ENCODE results near the gene NAPSA.
A peak's percentile ranks its signal among the peaks of the same experiment; 100 is the strongest.

NAPSA gene

DNA sequence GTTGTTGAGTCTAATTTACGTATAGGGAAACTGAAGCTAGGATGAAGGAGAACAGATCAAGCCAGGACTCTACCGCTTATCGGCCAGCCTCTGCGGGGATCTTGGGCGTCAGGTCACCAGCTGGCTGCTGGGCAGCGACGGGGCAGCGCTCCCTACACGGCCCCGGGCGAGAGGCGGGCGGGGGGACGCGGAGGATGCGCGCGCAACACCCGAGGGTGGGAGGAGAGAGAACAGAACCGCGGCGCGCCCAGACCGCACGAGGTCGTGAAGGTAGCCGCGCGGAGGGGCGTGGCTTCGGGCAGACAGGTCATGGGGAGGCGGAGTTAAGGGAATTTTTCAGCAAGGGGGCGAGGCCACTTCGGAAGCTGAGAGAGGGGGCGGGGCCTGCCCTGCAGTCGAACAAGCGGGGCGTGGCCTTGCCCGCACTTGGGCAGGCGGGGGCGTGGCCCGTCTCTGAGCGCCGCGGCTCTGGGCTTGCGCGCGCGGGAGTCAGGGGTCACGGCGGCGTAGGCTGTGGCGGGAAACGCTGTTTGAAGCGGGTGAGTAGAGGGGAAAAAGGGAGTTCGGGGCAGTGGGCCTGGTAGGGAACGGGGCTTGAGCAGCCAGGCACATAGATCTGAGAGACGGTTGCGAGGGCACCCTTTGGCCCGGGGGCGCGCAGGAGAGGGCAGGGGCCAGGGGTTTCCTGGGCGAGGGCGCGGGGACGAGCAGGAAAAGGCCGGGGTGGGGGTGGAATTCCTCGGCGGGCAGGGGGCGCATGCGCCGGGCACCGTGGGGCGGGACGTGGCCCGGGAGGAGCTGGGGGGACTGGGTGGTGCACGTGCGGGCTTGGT is 18.6 kb upstream of the NAPSA start, which contains the start of gene POLD1:
TSS of gene POLD1 (plus strand) at position 496 of the 833 bp plus-strand sequence. CDS start 14,505 bp downstream, outside the sequence.
- peak; percentile 98 for DNase-seq (ENCODE audit: low read depth)

DNA sequence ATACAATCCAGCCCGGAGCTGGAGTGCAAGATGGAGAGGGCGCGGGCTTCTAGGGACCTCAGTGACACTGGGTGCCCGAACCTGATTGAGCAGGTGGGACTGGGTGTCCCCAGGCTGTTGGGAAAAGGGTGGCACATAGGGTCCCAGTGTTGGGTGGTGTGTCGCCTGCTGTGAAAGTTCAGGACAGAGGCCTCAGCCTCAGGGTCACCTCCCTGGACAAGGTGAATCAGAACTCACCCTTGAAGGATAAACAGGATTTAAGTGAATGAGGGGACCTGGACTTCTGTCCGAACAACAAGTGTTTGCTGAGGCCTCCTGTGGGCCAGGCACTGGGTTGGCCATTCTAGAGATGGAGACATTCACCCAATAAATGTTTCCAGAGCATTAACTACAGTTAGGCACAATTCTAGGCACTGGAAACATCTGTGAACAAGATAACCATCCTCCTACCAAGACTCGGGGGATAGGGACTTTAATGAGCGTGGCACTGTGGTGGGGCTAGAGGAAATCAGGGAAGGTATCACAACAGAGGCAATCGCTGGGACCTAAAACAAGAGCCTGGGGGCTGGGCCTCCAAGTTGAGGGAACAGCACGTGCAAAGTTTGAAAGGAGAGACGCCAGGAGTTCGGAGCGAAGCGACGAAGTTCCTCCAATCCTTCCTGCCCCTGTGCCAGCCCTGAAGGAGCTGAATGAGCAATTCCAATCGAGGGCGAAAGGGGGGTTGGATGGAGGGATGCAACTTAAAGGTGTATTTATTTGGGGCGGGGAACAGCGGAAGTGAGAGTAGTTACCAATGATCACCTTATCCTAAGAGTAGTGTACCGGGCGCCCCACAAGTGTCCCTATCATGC is 17.8 kb upstream of the NAPSA start:
- DNase-seq (ENCODE audit: low read depth): no peak

DNA sequence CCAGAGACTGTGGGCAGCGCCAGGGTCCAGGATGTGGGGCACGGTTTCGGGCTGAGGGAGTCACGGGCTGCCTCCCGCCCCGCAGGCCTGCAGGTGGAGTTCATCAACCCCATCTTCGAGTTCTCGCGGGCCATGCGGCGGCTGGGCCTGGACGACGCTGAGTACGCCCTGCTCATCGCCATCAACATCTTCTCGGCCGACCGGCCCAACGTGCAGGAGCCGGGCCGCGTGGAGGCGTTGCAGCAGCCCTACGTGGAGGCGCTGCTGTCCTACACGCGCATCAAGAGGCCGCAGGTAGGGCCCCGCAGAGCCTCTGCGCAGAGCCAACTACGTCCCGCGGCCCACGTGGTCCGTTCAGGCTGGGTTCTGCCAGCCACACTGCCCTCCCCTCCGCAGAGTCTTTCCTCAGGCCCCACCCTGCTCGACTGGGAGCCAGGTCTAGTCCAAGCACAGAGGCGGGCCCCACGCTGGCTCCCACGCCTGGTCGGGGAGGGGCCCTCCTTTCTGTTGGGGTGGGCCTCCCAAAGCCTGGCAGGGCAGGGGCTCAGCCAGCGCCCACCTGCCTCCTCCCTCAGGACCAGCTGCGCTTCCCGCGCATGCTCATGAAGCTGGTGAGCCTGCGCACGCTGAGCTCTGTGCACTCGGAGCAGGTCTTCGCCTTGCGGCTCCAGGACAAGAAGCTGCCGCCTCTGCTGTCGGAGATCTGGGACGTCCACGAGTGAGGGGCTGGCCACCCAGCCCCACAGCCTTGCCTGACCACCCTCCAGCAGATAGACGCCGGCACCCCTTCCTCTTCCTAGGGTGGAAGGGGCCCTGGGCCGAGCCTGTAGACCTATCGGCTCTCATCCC is 16.7 kb upstream of the NAPSA start:
- DNase-seq (ENCODE audit: low read depth): no peak

DNA sequence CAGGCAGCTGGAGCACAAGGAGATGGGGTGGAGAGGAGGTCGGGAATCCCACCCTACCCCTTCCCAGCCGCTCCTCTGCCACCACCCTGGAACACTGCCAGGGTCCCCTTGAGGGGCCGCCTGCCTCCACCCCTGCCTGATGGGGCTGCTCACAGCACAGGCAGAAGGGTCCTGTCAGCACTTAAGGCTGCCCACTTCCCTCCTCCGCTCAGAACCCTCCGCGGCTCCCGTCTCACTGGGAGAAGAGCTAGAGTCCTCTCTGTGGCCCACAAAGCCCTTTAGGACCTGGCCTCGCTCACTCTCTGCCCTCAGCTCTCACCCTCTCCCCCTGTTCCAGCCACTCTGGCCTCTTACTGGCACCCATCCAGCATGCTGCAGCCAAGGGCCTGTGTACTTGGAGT is 15.3 kb upstream of the NAPSA start:
- no peak for DNase-seq (ENCODE audit: low read depth)

DNA sequence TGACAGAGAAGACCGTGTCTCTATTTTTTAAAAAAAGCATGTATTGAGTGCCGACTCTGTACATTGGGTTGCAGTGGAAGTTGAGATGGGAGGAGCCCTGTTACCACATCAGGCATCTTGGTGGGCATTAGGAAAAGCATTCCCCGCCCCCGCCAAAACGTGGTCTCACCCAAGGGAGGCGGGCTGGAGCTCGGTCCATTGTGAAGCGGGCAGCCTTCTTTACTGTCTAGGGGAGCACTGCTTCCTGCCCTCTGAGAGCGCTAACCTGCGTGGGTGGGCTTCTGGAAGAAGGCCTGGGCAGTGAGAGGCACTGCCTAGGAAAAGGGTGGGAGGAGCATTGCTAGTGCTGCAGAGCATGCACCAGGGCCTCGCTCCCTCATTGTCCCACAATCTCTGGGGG is 14.7 kb upstream of the NAPSA start:
- DNase-seq (ENCODE audit: low read depth): no peak

DNA sequence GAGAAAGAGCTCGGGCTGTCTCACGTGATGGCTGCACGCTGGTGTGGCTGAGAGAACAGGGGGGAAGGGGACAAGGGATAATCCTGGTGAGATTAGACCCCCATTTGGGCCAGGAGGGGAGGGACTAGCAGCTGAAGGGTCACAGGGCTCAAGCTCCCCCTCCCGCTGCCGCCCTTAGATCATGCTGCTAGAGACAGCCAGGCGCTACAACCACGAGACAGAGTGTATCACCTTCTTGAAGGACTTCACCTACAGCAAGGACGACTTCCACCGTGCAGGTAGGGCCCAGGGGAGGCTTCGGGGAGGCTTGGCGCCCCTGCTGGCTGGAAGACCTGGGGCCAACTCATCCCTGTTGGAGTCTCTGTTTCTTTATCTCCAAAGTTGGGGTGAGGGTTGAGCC is 14.2 kb upstream of the NAPSA start:
- no peak for DNase-seq (ENCODE audit: low read depth)

DNA sequence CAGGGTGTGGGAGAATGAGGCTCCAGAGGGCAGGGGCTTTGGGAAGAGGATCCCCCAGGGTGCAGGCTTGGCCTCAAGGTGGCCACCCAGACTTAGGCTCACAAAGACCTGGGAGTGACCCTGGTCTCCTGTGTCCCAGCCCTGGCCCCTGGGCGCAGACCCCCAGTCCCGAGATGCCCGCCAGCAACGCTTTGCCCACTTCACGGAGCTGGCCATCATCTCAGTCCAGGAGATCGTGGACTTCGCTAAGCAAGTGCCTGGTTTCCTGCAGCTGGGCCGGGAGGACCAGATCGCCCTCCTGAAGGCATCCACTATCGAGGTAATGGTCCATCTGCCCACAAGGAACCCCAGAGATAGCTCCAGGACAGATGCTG is 13.4 kb upstream of the NAPSA start:
- no peak for DNase-seq (ENCODE audit: low read depth)

DNA sequence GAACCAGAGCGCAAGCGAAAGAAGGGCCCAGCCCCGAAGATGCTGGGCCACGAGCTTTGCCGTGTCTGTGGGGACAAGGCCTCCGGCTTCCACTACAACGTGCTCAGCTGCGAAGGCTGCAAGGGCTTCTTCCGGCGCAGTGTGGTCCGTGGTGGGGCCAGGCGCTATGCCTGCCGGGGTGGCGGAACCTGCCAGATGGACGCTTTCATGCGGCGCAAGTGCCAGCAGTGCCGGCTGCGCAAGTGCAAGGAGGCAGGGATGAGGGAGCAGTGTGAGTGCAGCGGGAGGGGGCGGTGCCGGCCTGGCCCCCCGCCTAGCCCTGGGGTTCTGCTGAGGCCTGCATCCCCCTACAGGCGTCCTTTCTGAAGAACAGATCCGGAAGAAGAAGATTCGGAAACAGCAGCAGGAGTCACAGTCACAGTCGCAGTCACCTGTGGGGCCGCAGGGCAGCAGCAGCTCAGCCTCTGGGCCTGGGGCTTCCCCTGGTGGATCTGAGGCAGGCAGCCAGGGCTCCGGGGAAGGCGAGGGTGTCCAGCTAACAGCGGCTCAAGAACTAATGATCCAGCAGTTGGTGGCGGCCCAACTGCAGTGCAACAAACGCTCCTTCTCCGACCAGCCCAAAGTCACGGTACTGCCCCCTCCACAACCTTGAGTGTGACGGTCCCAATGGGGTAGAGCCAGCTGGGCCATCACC is 12.9 kb upstream of the NAPSA start:
- no peak for DNase-seq (ENCODE audit: low read depth)

DNA sequence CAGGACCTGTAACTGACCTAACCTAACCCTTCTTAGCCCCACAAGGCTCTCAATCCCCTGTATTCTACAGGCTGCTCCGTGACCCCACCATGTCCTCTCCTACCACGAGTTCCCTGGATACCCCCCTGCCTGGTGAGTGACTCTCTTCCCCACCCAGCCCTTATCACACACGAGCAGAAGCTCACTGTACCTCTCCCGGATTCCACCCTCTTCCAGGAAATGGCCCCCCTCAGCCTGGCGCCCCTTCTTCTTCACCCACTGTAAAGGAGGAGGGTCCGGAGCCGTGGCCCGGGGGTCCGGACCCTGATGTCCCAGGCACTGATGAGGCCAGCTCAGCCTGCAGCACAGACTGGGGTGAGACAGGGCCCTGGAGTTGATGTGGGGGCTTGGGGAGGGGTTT is 12.1 kb upstream of the NAPSA start:
- no peak for DNase-seq (ENCODE audit: low read depth)

DNA sequence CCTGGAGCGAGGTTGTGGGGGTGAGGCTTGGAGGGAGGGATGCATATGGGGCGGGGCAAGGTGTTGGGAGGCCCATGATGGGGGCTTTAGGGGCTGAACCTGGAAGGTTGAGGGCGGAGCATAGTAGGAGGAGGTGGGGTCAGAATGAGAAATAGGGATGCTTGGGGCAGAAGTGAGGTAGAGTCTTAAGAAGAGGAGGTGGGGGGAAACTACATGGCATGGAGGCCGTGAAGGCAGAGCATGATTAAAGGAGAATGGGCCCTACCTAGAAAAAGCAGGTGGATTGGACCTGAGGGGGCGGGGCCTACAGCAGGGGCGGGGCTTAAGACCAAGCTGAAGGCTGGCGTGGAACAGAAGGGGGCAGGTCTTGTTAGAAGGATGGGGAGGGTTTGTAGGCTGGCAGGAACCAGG is 11.6 kb upstream of the NAPSA start:
- DNase-seq (ENCODE audit: low read depth): no peak

DNA sequence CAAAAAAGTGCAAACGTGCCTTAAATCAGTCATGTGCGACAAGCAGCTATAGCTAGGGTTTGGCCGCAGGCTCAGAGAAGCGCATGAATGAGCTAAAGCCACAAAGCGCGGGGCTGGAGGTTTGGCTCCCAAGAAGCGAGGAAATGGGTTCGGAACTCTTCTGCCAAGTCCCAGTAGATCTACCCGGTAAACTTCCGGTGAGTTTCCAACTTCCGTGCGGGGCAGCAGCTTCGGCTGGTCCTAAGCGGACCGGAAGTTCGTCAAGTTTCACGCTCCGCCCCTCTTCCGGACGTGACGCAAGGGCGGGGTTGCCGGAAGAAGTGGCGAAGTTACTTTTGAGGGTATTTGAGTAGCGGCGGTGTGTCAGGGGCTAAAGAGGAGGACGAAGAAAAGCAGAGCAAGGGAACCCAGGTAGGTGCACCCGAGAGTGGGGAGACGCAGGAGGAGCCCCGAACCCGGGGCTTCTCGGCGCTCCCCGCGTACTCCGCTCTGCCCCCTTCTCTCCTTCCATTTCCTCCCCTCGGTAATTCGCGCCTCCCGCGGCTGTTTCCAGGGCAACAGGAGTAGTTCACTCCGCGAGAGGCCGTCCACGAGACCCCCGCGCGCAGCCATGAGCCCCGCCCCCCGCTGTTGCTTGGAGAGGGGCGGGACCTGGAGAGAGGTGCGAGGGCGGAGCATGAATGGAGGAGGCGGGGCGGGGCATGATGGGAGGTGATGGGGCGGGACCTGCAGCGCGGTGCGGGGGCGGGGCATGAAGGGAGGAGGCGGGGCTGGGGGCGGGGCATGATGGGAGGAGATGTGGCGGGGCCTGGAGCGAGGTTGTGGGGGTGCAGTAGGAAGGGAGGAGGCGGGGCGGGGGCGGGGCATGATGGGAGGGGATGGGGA is 11.0 kb upstream of the NAPSA start, which contains the start of gene NR1H2:
TSS of gene NR1H2 (plus strand) at position 292 of the 885 bp plus-strand sequence. CDS start 1,149 bp downstream, outside the sequence.
- DNase-seq (ENCODE audit: low read depth): peak; percentile 89

DNA sequence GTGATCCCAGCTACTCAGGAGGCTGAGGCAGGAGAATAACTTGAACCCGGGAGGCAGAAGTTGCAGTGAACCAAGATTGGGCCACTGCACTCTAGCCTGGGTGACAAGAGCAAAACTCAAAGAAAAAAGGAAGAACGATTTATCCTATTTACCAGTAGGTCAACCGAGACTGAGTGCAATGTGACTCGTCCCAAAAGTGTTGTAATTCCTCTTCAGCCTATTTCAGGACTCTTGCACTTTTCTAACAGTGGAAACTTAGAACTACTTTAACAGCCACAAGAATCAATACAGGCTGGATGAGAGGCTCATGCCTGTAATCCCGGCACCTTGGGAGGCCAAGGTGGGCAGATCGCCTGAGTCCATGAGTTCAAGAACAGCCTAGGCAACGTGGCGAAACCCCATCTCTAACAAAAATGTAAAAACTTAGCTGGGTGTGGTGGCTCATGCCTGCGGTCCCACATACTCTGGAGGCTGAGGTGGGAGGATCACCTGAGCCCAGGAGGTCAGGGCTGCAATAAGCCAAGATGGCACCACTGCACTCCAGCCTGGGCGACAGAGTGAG is 6.6 kb upstream of the NAPSA start:
- DNase-seq (ENCODE audit: low read depth): no peak

DNA sequence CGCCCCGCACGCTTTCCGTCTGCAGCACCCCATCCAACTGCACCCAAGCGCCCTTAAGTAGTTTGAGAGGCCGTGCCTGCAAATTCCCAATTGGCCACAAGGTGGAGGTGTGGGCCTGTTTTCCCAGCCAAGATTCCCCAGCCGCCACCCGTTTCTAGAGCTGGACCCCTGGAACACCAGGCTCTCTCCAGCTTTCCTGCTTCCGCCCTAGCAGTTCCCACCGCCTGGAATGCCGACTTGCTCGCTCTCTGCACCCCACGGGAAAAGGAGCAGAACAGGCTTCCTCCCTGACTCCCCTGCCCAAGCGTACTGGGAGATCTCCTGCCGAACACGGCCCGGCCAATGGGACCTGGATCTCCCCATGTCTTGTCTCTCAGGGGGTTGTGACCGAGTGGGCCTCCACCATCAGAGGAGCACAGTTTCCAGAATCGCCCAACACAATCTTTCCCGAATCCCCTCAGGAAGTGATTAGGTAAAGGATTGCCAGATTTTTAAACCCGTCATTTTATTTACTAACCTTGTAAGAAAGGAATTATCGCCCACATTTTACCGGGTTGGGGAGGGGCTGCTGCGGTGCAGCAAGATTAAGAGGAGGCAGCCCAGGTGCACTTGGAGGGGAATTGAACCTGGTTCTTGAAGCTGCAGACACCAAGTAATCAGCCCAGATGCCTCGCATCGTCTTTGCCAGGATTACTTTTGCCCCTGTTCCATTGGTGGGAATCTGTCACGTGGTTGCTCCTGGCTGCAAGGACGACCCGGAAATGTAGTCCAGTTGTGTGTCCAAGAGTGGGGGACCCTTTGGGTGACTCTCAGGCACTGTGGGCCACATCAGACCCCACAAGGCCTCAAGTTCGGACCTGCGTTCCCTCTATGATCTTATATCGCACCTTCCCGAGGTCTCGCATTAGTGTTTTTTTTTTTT is 3.5 kb upstream of the NAPSA start:
- peak; percentile 61 for DNase-seq (ENCODE audit: low read depth)

DNA sequence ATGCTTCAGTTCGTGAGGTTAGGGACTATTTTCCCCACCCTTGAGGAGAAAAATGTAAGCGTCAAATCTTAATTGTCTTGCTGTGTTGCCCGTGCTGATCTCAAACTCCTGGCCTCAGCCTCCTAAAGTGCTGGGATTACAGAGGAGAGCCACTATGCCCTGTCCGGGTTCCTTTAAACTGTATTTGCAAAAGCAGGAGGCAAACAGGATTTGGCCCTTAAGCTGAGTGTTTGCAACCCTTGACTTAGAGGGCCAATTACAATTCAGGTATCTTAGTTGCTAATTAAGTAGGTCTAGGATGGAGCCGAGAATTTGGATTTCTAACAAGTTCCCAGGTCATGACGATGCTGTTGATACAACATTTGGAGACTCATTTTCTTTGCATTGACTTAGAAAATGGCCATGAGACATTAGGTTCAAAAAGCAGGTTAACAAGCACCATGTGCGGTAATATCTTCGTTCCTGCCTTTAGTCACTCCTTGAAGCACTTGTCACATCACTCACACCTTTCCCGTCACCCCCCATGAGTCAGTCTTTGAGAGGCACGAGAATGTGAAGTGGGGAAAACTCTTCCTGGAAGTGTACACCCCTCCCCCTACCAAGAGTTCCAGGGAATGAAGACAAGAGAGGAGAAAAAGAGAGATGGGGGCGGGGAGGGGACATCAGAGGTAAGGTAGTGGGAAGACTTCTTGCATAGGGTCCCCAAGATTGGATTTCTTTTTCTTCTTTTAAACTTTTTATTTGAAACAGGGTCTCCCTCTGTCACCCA is 2.6 kb downstream of the NAPSA start:
- no peak for DNase-seq (ENCODE audit: low read depth)

DNA sequence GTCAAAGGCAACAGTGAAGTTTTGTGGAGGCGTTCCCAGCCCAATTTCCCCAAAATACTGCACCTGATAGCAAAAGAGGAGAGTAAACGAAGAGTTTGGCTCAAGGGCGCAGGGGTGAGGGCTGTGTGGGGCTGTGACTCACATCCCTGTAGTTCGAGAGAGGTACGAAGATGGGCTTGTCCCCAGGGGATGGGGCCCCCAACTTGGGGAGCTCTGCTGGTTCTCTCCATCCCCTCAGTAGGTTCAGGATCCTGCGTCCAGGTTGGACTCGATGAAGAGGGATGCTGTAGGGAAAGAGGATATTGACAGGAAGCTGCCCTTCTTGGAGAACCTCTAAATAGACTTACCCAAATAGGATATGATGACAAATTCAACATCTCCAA is 3.4 kb downstream of the NAPSA start:
- no peak for DNase-seq (ENCODE audit: low read depth)

DNA sequence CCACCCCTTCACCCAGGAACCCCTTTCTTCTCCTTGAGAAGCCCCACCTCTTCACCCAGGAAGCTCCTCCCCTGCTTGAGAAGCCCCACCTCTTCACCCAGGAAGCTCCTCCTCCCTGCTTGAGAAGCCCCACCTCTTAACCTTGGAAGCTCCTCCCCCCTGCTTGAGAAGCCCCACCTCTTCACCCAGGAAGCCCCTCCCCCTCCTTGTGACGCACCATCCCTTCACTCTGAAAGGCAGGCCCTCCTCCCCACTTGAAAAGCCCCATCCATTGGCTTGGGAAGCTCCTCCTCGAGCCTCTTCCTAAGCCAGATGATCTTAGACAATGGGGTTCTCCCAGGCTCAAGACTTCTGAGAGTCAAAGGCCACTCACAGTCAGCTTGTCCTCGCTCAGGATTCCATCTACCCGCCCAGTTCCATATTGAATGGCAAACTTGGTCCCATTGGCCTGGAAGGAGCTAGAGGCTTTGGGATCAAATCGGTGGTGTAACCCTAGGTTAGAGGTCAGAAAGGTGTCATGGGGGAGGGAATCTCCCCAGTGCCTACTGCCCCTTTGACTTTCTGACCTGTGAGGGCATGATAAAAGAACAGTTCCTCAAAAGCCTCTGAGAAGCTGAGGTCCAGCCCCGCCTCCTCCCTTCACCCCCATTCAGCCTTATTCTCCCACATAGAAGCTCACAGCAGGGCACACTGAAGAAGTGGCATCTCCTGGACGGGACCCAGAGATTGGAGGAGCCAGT is 4.0 kb downstream of the NAPSA start:
- no peak for DNase-seq (ENCODE audit: low read depth)

DNA sequence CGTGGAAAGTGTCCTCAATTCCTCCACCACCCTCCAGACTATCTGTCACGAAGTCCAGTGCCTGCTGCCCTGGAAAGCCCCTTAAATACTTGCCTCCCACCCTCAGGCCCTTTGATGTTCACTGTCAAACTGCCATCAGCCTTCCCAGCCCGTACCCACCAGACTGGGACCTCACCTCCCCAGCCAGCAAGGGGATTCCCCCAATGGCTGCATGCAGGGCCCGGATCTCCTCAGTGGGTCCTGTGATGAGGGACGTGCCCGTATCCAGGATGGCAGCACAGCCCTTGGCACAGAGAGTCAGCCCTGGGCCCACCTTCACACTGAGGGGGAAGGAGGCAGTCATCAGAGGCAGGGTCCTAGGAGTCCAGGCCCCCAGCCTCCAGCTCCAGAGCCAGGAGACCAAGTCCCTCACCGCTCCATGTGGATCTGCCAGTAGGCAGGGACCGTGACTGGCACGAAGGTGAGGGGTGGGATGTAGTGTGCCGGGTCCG is 6.1 kb downstream of the NAPSA start:
- DNase-seq (ENCODE audit: low read depth): no peak

Measured in activated T-helper 9 cell treated with anti-CD3 and anti-CD28 coated beads, Interleukin-2, amount 50 U/mL, for 16 hours (primary cell).